ENCODE data around the gene ZBTB45.

Gene ZBTB45

GRCh38 chr19:58547323-58548312 is 28.0 kb upstream of the ZBTB45 start:
- TF ChIP-seq CTCF (IDR thresholded peaks at IDR 0.05) = no peak

- no peak for TF ChIP-seq CTCF (IDR thresholded peaks at IDR 0.05)
Observed at GRCh38 chr19:58546019-58546530, 26.5 kb upstream of the ZBTB45 start.

GRCh38 chr19:58545286-58546018 is 25.8 kb upstream of the ZBTB45 start:
- TF ChIP-seq CTCF (IDR thresholded peaks at IDR 0.05) = no peak

GRCh38 chr19:58544591-58545285 is 25.1 kb upstream of the ZBTB45 start:
- TF ChIP-seq CTCF (IDR thresholded peaks at IDR 0.05) = no peak

- no peak for TF ChIP-seq CTCF (IDR thresholded peaks at IDR 0.05)
Observed at GRCh38 chr19:58543826-58544590, 24.4 kb upstream of the ZBTB45 start, which contains the start of gene TRIM28. Gene TRIM28 (plus strand): TSS chr19:58544064. CDS start chr19:58544758, 694 bp downstream.

GRCh38 chr19:58538257-58539168 is 18.9 kb upstream of the ZBTB45 start:
- TF ChIP-seq CTCF (IDR thresholded peaks at IDR 0.05) = no peak
